ENCODE measurements around the gene FAM114A2. TPM values are rescaled to one million over a fixed set of nuclear protein-coding genes. Genes with fewer than 3 reads are reported as not detected.
"Not testable (repeated sequence)": the region's sequence is repeated elsewhere in the genome, so short reads cannot be mapped to it uniquely, and the experiment has no call there.

FAM114A2 gene
- total RNA-seq, 4 donors from 2014 or later: 12.2 to 19.0 (median 18.3) TPM

DNA sequence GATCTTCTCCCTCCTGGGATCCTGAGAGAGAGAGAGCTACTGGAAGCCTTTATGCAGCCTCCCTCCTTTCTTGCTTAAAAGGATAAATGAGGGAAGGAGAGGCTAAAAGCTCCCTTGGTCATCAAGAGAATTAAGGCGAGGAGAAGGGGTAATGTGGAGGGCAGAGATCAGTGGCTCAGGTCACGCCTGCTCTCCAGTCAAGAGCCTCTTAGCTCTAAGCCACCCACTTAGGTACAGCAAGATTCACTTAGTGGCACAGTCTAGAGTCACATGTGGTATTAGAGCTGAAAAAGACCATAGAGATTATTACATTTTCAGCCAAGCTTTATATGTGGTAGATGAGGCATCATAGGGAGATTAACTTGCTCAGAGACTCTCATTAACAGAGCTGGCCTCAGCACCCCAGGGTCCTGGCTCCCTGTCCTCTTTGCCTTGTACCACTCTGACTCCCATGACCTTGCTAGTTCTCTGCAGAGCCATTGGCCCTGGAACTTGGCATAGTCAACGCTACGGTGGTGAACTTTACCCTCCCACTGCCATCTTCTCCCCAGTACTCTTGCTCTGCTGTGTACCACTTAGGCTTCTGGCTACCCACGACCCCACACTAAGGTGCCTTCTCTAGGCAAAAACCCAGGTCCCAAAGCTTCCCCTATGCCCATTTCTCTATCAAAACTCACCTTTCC, 37.7 kb upstream of the FAM114A2 start:
- Histone ChIP-seq H3K27me3 (no peaks in the 10 kb centered on the region), H3K27ac (no peak overlapping the region), H3K9me3 (no peaks in the 10 kb centered on the region), H3K36me3 (no peaks in the 10 kb centered on the region), H3K4me3 (no peak overlapping the region), H3K4me1 (peaks cover 8 to 13% of the 10 kb centered on the region in 2 donors)
- TF ChIP-seq, protein P1, sequence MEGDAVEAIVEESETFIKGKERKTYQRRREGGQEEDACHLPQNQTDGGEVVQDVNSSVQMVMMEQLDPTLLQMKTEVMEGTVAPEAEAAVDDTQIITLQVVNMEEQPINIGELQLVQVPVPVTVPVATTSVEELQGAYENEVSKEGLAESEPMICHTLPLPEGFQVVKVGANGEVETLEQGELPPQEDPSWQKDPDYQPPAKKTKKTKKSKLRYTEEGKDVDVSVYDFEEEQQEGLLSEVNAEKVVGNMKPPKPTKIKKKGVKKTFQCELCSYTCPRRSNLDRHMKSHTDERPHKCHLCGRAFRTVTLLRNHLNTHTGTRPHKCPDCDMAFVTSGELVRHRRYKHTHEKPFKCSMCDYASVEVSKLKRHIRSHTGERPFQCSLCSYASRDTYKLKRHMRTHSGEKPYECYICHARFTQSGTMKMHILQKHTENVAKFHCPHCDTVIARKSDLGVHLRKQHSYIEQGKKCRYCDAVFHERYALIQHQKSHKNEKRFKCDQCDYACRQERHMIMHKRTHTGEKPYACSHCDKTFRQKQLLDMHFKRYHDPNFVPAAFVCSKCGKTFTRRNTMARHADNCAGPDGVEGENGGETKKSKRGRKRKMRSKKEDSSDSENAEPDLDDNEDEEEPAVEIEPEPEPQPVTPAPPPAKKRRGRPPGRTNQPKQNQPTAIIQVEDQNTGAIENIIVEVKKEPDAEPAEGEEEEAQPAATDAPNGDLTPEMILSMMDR (IDR thresholded peaks at IDR 0.05 in 4 of 5, conservative IDR thresholded peaks at IDR 0.05 in 1 of 5): no peak
- TF ChIP-seq POLR2A (IDR thresholded peaks at IDR 0.05): no peak
- in situ Hi-C loops (cut with MboI; ENCODE audit: low sequenced_read_pairs in 4 of 4): loop anchor here in 1 of 4 donors (10.0 kb wide), 1 partner anchor 108 kb away; no protein-coding TSS in a partner anchor
- no peak for ATAC-seq
- DNase-seq: no peak
- intact Hi-C loops (cut with DNase I; ENCODE audit: low total_unique reads): no loop called here

DNA sequence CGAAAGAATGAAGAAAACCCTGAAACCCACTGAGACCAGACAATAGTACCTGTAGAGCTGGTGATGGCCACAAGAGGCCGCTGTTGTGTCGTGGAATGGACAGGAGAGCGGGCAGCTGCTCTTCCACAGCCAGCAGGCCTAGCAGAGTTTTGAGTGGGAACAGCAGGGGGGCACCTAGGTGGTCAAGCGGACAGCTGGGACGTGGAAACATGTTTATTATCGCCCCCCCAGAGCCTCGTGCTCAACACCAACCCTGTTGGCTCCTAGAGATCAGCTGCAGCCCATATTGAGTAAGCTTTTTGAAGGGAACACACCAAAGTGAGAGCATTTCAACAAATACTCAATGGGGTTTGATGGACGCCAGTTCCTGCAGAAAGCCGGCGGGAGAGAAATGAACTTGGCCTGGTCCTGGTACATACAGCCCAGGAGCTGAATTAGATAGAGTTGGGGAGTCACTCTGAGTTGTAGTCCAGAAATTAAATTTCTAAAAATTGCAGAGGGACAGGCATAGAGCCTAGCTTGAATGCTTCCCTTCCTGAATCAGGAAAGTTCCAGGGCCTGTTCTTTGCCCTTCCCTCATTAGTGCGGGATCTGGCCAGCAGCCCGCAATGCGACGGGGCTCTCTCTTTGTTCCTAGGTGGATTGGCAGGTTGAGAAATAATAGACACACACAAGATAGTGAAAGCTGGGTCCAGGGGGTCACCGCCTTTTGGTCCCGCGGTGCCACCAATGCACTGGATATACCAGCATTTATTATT, 33.9 kb upstream of the FAM114A2 start:
- ATAC-seq (peak; percentile 73 to 89), DNase-seq (peak; percentile 40 to 58)
- H3K9me3 ChIP-seq: no peaks in the 10 kb centered on the region
- intact Hi-C loops (cut with DNase I; ENCODE audit: low total_unique reads) (loop anchor here (1.0 kb wide), 2 partner anchors 108 to 333 kb away; no protein-coding TSS in a partner anchor), in situ Hi-C loops (cut with MboI; ENCODE audit: low sequenced_read_pairs in 4 of 4) (loop anchor here (5.0 to 10.0 kb wide), 5 partner anchors 112 to 335 kb away; no protein-coding TSS in a partner anchor)
- H3K36me3 ChIP-seq: no peaks in the 10 kb centered on the region
- H3K4me1 ChIP-seq: peaks cover 3 to 5% of the 10 kb centered on the region in 2 donors
- TF ChIP-seq, protein P1 (IDR thresholded peaks at IDR 0.05 in 4 of 5, conservative IDR thresholded peaks at IDR 0.05 in 1 of 5): peak; percentile 83 to 94 (median 89)
- TF ChIP-seq POLR2A (IDR thresholded peaks at IDR 0.05): no peak
- H3K4me3 ChIP-seq: no peak overlapping the region
- H3K27ac ChIP-seq: no peak overlapping the region
- no peaks in the 10 kb centered on the region for H3K27me3 ChIP-seq

DNA sequence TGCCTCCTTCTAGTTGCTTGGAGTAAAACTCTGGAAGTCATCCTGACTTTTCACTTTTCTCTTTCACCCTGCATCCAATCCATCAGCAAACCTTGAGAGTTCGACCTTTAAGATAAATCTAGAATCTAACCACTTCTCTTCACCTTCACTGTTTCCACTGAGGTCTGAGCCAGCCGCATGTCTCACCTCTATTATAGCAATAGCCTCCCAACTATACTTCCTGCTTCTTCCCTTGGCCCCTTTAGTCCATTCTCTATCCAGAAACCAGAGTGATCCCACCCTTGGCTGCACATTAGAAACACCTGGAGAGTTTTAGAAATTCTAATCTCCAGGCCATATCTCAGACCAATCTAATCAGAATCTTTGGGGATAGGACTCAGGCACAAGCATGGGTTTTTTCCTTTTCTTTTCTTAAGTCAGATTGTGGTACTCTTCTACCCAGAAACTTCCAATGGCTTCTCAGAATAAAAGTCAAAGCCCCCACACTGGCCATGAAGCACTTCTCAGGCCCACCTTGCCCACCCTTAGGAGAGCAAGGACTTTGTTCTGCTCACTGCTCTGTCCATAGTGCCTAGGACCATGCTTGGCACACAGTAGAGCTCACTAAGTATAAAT, 33.2 kb upstream of the FAM114A2 start:
- no peaks in the 10 kb centered on the region for H3K9me3 ChIP-seq
- TF ChIP-seq, protein P1 (IDR thresholded peaks at IDR 0.05 in 4 of 5, conservative IDR thresholded peaks at IDR 0.05 in 1 of 5): no peak
- no peak for TF ChIP-seq POLR2A (IDR thresholded peaks at IDR 0.05)
- no peak overlapping the region for H3K27ac ChIP-seq
- in situ Hi-C loops (cut with MboI; ENCODE audit: low sequenced_read_pairs in 4 of 4): loop anchor here (5.0 to 10.0 kb wide), 5 partner anchors 113 to 335 kb away; no protein-coding TSS in a partner anchor
- DNase-seq (no peak), ATAC-seq (peak in 1 of 2 donors; percentile 36)
- H3K27me3 ChIP-seq: no peaks in the 10 kb centered on the region
- H3K4me1 ChIP-seq: no peaks in the 10 kb centered on the region
- intact Hi-C loops (cut with DNase I; ENCODE audit: low total_unique reads): loop anchor here (1.0 kb wide), 2 partner anchors 108 to 333 kb away; no protein-coding TSS in a partner anchor
- no peak overlapping the region for H3K4me3 ChIP-seq
- no peaks in the 10 kb centered on the region for H3K36me3 ChIP-seq

DNA sequence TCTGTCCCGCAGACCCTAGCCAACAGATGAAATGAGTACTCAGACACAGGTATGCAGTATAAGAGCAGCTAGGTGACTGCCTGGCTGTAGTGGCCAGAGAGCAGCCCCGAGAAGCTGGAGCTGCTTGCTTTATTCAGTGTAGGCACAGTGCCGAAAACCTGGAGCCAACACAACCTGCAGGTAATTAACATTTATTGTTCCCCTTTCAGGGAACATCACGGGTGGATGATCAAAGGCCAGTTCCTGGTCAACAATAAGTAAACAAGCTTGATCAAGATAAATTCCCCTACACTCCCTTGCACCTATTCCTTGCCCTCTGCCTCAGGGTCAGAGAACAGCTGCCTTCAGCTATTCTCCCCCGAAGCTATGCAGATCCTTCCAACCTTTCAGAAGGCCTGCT, 31.1 kb upstream of the FAM114A2 start:
- in situ Hi-C loops (cut with MboI; ENCODE audit: low sequenced_read_pairs in 4 of 4): loop anchor here (5.0 to 10.0 kb wide), 5 partner anchors 115 to 337 kb away; no protein-coding TSS in a partner anchor
- ATAC-seq, H3K4me3 ChIP-seq: not testable (repeated sequence)

More for the DNA sequence above, 31.1 kb upstream of the FAM114A2 start:
- H3K27me3 ChIP-seq; H3K9me3 ChIP-seq; H3K4me1 ChIP-seq; intact Hi-C loops (cut with DNase I; ENCODE audit: low total_unique reads); DNase-seq; H3K36me3 ChIP-seq; H3K27ac ChIP-seq: not testable (repeated sequence)

Measured in gastrocnemius medialis (tissue), 4 donors.